Liver (tissue), 3 donors: ENCODE data around the gene ENTR1.

Experiments used
- CTCF ChIP-seq: fragments of 150-350 bp; IDR thresholded peaks from 2 replicates; pipeline ENCODE4 v1.5.1; 2017; ENCODE audit warnings: improper control_type of control experiment, low read depth, low read length; ENCODE audit not compliant: missing input control
- HNF4A ChIP-seq, 2 donors: conservative IDR thresholded peaks; 2 replicates each; pipeline ENCODE4 v1.6.1; 2016; ENCODE audit warnings: antibody characterized with exemption in 2 of 2, mild to moderate bottlenecking in 2 of 2
- JUND ChIP-seq, 2 donors: IDR thresholded peaks; 2 replicates each; pipeline ENCODE4 v1.6.1; 2016; ENCODE audit warnings: antibody characterized with exemption in 2 of 2
- MAX ChIP-seq: IDR thresholded peaks from 2 replicates; pipeline ENCODE4 v1.6.1; 2016; ENCODE audit warnings: antibody characterized with exemption
- ZBTB33 ChIP-seq: IDR thresholded peaks from 2 replicates; pipeline ENCODE4 v1.6.1; 2016; ENCODE audit warnings: antibody characterized with exemption
- donor health status: healthy.
- donor health status: healthy.

- TF ChIP-seq JUND (IDR thresholded peaks at IDR 0.05) (no peak), CTCF (no peak), HNF4A (conservative IDR thresholded peaks at IDR 0.05) (no peak), ZBTB33 (no peak), MAX (no peak)
These were observed 30.8 kb upstream of the ENTR1 start for GRCh38 chr9:136441191-136441680.
